Right renal cortex interstitium (tissue), 3 donors: ENCODE data around the gene HNF4A. TPM values are rescaled to one million over a fixed set of nuclear protein-coding genes. Genes with fewer than 3 reads are reported as not detected.

Experiments used
- DNase-seq, 3 donors: peaks; one replicate each; pipeline ENCODE4 v3.0.0-alpha.2; 2013; ENCODE audit warnings: low read depth in 3 of 3, low spot score in 2 of 3
- polyA plus RNA-seq, 3 donors: library from polyadenylated mRNA; unstranded; fragments of 120-200 nt; gene quantifications; one replicate each; pipeline ENCODE4 v1.2.1, GENCODE V29; 2013; ENCODE audit not compliant: insufficient read length in 3 of 3

The HNF4A gene
- polyA plus RNA-seq, 3 donors = 36.8 to 50.6 (median 46.1) TPM

- DNase-seq = no peak
Measured at GRCh38 chr20:44404204-44405181, 49.0 kb downstream of the HNF4A start.

- DNase-seq = no peak
Measured at GRCh38 chr20:44405257-44405656, 49.8 kb downstream of the HNF4A start.

- DNase-seq = no peak
Measured at GRCh38 chr20:44405785-44406571, 50.5 kb downstream of the HNF4A start.

GRCh38 chr20:44406572-44407137 lies 51.2 kb downstream of the HNF4A start:
- no peak for DNase-seq

- no peak for DNase-seq
Measured at GRCh38 chr20:44407402-44408184, 52.1 kb downstream of the HNF4A start.

GRCh38 chr20:44409132-44409600 lies 53.7 kb downstream of the HNF4A start:
- no peak for DNase-seq

- no peak for DNase-seq
Measured at GRCh38 chr20:44410583-44411019, 55.1 kb downstream of the HNF4A start.

- no peak for DNase-seq
Measured at GRCh38 chr20:44411020-44411756, 55.7 kb downstream of the HNF4A start.

- DNase-seq = no peak
Measured at GRCh38 chr20:44411757-44412401, 56.4 kb downstream of the HNF4A start.

- no peak for DNase-seq
Measured at GRCh38 chr20:44412402-44413144, 57.1 kb downstream of the HNF4A start.

- no peak for DNase-seq
Measured at GRCh38 chr20:44413575-44414345, 58.3 kb downstream of the HNF4A start.

GRCh38 chr20:44414346-44414714 lies 58.8 kb downstream of the HNF4A start:
- DNase-seq = no peak

GRCh38 chr20:44414808-44415207 lies 59.3 kb downstream of the HNF4A start:
- DNase-seq = no peak

- DNase-seq = no peak
Measured at GRCh38 chr20:44415833-44416715, 60.6 kb downstream of the HNF4A start.

GRCh38 chr20:44418069-44418905 lies 62.8 kb downstream of the HNF4A start:
- DNase-seq = no peak
